Measurements from ENCODE around the gene SPON1. TPM values are rescaled to one million over a fixed set of nuclear protein-coding genes. Genes with fewer than 3 reads are reported as not detected.
"Not testable (repeated sequence)": the region's sequence is repeated elsewhere in the genome, so short reads cannot be mapped to it uniquely, and the experiment has no call there.

The SPON1 gene
- total RNA-seq, 1 donor from 2014 or later = 195 TPM

DNA sequence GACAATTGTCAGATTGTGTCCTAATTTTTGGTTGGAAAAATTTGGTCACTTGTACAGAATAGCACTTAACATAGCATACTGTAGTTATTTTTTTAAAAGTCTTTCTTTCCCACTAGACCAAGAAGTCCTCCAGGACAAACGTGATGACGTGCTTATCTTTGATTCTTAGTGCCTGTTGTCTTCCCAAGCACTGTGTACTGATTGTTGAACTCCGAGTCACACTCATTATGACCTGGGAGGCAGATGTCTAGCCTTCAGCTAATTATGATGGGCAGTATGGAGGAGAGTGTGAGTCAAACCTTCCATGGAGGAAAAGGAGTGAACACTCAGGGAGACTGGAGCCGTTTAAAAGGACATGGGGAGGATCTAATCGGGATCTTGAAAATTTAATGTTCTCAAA lies 119.8 kb downstream of the SPON1 start:
- DNase-seq (ENCODE audit: low spot score) = no peak

DNA sequence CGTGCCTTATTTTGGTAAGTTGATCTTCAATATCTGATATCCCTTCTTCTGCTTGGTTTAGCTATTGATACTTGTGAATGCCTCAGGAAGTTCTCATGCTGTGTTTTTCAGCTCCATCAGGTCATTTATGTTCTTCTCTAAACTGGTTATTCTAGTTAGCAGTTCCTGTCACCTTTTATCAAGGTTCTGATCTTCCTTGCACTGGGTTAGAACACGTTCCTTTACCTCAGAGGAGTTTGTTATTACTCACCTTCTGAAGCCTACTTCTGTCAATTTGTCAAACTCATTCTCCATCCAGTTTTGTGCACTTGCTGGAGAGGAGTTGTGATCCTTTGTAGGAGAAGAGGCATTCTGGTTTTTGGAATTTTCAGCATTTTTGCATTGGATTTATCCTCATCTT lies 126.3 kb downstream of the SPON1 start:
- not testable (repeated sequence) for DNase-seq (ENCODE audit: low spot score)

DNA sequence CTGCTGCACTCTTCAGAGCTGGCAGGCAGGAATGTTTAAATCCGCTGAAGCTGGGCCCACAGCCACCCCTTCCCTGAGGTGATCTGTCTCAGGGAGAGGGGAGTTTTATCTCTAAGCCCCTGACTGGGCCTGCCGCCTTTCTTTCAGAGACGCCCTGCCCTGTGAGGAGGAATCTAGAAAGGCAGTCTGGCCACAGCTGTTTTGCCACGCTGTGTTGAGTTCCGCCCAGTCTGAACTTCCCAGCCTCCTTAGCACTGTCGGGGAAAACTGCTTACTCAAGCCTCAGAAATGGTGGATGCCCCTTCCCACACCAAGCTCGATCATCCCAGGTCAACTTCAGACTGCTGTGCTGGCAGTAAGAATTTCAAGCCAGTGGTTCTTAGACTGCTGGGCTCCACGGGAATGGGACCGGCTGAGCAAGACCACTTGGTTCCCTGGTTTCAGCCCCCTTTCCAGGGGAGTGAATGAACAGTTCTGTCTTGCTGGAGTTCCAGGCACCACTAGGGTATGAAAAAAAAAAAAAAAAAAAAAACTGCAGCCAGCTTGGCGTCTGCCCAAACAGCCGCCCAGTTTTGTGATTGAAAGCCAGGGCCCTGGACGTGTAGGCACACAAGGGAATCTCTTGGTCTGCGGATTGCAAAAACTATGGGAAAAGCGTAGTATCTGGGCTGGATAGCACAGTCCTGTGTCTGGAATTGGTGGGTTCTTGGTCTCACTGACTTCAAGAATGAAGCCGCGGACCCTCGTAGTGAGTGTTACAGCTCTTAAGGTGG lies 127.4 kb downstream of the SPON1 start:
- DNase-seq (ENCODE audit: low spot score) = no peak

DNA sequence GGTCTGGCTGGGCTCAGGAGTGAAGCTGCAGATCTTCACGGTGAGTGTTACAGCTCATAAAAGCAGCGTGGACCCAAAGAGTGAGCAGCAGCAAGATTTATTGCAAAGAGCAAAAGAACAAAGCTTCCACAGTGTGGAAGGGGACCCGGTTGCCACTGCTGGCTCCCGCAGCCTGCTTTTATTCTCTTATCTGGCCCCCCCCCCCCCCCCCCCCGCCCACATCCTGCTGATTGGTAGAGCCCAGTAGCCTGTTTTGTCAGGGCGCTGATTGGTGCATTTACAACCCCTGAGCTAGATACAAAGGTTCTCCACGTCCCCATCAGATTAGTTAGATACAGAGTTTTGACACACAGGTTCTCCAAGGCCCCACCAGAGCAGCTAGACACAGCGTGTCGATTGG lies 128.1 kb downstream of the SPON1 start:
- DNase-seq (ENCODE audit: low spot score) = not testable (repeated sequence)

DNA sequence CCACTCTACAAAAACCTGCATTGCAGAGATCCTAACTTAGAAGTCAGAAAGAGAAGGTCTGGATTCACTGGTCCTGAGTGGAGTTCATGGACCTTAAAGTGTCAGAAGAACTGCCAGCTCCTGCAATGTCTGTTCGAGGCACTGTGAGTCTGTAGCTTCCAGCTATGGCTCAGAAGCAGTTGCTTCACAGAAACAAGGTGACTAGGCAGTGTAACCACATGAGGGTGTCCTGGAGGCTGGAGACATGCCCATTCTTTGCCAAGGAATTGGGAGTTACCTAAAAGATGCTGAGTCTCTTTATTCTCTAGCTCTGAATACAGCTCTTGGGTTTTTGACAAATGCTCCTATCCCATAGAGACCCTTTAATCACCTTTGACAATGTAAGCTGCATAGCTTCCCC lies 130.5 kb downstream of the SPON1 start:
- DNase-seq (ENCODE audit: low spot score) = no peak

DNA sequence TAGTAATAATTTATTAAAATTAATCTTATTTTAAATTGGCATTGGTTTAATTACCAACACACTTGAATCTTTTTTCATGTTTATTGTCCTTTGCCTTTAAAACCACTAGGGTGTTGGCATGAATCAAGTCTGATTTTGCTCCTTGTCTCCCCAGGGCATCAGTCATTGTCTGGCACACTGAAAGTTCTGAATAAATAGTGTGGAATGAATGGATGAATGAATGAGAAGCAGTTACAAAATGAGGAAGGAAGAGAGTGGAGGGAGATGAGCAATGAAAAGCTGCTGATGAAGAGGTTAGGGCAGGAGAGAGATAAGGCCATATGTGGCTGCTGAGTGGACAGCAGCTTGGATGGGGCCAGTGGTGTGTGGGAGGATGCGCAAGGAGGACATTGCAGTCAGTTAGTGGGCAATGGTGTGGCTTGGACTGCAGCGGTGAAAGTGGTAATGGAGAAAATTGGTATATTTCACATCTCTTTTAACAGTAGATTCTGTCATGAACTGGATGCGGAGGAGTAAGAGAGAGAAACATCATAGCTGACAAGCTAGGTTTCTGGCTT lies 132.0 kb downstream of the SPON1 start:
- DNase-seq (ENCODE audit: low spot score) = no peak

DNA sequence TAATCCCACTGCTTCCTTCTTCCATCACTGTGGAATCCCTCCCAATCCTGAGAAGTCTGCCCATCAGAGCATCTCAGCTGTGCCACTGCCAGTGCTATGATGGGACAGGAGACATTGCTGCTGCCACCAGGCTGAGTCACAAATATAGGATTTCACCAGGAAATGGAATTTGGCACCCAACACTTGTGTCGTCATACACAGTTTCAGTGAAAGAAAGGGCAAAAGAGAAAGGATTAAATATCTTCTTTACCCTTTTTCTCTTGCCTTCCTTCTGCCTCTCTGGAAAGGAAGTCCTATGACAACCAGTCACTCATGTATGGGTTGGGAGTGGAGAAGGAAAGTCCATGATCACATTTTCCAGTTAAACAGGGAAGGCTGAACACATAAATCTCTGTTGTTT lies 133.4 kb downstream of the SPON1 start:
- DNase-seq (ENCODE audit: low spot score) = no peak

DNA sequence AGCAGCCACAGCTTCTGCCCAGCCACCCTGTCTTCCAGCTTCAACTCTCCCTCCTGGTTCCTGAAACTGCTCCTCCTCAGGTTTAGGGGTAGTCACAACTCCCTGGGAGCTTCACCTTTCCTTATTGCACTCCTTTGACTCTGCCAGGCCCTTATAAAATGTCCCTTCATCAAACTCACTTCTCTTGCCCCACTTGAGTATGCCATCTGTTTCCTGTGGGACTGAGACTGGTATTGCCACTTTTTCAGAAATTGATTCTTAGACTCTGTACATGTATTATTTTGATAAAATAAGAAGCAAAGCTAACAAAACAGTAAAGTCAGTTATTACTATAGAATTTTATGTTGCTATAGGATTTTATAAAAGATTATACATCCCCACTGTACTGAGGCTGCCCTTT lies 134.1 kb downstream of the SPON1 start:
- no peak for DNase-seq (ENCODE audit: low spot score)

DNA sequence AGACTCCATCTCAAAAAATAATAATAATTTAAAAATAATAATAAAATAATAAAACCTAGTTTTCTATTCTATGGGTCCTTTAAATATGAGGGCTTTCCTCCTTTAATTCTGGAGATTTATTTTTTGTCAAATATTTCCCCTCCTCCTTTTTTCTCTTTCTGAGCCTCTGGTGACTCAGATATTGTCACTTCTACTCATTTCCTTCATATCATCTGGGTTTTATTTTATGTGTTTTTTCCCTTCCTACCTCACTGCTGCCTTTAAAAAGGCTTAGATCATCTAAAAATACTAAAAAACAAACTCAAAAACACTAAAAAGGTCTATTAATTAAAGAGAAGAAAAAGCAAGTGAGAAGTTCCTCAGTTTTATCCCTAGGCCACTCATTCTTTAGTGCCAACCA lies 138.9 kb downstream of the SPON1 start:
- DNase-seq (ENCODE audit: low spot score) = no peak

DNA sequence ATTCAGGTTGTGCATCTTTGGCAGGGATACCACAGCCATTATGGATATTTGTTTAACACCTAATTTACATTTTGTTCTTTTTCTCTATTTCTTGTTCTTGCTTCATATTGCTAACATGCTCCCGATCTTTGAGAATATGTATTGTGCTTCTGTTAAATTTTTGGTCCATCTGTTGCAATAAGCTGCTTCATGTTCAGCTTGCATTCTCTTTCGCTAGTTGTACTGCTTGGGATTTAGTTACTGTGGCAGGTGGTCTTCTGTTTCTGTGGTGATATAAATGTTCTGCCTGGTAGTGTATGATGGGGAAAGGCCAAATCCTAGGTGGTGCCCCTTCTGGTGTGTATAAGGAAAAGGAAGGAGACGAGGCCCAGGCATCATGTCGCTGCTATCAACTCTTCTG lies 140.2 kb downstream of the SPON1 start:
- DNase-seq (ENCODE audit: low spot score) = no peak

DNA sequence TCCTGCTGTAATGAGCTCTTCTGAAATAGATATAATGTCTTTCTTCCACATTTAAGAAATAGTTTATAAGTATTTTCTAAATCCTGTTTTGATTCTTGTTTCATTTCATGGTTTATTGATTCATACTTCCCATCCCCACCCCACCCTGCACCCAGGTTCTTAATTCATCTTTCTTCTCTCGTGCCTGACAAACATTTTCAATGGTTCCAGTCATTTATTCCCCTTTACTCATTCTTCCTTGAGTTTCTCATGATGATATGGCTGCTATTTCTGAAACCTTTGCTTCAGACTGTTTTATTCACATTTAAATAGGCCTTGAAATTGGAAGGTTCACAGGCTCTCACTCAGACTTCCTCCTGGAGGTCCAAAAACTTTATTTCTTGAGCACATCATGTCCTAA lies 142.9 kb downstream of the SPON1 start:
- DNase-seq (ENCODE audit: low spot score) = no peak

DNA sequence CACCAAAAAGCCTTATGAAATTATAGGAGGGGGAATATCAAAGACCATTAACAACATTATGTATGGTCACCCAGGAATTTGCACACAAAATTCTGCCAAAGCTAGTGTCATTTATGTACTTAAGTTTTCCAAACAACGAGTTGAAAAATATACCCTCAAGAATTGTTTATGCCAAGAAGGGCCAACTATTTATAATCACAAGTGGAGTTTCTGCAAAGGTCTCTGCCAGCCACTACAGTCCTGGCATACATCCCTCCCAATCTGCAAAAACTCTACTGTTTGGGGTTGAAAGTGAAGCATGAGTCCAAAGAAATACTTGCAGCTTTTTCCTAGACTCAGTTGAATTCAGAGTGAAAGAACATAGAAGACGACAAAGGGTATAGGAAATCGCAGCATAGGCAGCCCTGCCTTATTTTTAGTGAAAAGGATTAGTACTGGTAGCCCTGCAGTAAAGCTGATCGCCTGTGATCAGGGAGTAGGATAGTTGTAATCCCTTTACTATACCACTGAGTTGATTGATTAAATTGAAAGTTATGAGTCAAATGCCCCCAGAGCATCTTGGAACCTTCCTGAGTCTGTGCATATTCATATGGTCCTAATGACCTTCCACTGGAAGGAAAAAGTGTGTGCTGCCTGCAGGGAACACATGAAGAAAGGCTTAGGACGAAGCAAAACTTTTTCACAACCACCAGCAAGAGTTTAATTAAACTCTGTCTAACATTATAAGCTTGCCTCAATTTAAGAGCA lies 144.0 kb downstream of the SPON1 start:
- no peak for DNase-seq (ENCODE audit: low spot score)

DNA sequence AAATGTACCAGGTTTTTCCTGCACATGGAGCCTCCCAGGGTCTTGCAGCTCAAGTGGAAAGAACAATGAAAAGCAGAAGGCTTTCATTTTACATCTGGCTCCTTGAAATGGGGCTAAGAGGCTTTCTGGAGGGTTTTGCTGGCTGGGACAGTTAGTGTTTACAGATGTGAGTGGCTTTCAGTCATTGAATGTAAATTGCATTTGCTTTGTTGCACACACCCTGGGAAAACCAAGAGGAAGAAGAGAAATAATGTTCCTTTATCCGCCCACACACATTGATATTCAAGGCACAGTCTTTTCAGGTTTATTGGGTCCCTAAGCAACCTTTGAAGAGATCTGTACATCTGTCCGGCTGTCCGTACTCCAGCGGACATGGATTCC lies 144.5 kb downstream of the SPON1 start:
- no peak for DNase-seq (ENCODE audit: low spot score)

DNA sequence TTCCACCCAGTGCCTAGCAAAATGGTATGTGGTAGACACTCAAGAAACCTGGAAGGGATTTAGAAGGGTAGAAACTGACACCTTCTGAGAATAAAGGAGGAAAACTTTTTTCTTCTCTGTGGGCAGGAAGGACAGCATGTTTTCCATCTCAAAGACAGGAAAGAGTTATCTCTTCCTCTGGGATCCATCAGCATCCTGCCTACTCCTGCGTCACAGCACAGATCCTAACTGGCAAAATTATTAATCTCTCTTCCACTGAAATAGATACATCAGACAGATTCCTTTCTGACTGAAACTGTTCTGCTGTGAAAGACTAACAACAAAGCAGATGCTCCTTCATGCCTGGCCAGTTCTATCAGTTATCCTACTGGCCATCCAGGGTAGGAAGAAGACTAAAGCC lies 147.2 kb downstream of the SPON1 start:
- no peak for DNase-seq (ENCODE audit: low spot score)

DNA sequence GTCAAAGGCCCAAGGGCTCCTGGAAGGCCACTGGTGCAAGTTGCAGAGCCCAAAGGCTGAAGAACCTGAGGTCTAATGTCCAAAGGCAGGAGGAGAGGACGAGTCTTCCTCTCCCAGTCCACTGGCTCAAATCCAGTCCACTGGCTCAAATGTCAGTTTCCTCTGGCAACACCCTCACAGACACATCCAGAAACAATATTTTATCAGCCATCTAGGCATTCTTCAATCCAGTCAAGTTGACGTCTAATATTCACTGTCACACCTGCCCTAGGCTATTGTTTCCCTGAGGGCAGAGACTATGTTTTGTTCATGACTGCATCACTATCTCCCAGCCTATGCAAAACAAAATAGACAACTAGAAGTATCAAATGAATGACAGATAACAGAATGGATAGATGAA lies 148.1 kb downstream of the SPON1 start:
- DNase-seq (ENCODE audit: low spot score) = no peak

DNA sequence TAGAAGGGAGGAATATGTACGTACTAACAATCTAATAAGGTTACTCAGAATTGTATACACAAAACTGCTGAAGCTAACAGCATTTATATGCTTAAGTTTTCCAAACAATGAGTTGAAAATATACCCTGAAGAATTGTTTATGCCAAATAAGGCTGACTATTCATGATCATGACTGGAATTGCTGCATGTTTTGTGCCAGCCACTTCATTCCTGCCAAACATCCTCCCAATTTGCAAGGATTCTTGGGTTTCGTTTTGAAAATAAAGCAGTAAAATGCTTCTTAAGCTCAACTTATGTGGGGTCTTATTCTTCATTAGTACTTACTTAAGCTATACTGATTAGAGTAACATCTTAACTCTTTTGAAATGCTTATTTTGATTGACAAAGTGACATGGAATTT lies 149.0 kb downstream of the SPON1 start:
- DNase-seq (ENCODE audit: low spot score) = no peak

DNA sequence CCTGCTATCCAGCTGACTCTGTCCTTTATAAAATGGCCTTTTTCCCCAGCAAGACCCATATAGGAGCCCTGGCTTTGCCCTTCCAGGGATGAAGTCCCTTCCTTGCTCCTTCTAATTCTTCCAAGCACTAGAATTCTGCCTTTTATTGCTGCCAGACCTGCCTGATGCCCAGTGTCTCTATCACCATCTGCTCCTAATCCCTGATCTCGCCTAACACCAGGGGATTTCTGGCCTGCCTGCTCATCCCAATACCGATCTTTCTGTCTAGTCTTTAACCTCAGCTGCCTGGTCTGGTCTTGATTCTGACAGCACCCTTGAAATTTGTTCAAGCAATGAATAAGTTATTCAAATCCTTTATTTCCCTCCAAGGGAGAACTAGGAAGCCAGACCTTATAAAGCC lies 150.2 kb downstream of the SPON1 start:
- DNase-seq (ENCODE audit: low spot score) = no peak

DNA sequence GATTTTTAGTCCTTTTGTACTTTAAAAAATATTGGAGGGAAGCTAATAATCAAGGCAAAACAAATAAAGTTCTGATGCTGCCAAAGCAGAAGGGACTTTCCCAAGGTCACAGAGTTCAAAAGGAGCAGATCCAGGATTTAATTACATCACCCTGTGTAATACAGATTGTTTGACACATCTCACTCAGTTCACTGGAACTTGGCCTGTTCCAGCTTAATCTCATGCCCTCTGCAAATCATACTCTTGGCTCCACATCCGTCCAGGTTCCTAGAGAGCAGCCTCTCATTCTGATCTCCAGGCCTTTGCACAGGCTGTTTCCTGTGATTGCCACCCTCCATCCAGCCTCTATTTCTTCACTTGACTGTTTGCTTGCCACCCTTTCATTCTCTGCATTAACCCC lies 151.7 kb downstream of the SPON1 start:
- no peak for DNase-seq (ENCODE audit: low spot score)

DNA sequence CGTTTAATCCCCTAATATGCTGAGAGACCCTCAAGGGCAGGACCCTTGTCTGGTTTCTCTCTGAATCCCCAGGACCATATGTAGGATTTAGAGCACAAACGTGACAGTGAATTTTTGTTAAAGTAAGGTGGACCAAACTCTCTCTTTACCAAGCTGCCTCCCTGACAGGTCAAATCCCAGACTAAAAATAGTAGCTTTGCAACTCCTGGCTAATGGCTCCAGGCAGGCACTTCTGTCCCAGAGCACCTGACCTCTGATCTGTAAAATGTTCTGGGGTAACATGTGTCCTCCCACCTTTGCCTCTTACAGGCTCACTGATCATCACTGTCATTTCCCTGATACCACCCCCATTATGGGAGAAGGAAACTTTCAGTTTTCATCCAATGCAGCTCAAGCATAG lies 152.3 kb downstream of the SPON1 start:
- DNase-seq (ENCODE audit: low spot score) = no peak

DNA sequence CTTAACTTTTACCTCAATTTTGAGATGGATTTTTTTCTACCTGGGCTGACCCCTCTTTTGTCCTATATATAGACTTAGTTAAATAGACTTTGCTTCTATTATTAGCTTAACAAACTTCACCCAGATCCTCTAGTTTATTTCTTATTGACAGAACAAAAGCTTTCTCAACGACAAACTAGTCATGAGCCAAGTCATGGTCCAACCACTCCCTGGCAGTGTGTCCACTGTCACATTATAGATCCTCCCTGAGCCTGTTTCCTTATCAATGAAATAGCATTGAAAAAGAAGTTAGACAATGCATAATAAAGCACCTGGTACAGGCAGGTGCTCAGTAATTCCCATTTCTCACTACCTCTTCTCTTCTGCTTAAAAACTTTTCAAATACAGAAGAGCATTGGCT lies 155.1 kb downstream of the SPON1 start:
- DNase-seq (ENCODE audit: low spot score) = peak; percentile 43

DNA sequence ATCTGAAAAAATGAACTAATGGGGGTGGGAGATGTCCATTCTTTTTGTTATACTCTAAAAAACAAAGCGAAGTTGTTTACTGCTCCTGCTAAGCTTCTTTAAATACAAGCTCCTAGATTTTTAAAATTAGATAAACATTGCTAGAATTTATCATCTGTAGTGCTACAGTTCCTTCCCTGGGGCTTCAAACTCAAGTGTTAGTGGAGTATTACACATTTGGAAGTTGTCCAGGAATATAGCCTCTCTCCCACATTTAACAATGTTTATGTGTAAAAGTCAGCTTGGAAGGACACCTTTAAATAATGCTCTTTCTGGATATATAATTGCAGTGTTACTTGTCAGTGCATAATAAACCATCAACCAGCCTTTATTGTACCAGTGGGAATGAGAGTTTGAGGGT lies 155.5 kb downstream of the SPON1 start:
- DNase-seq (ENCODE audit: low spot score) = no peak

DNA sequence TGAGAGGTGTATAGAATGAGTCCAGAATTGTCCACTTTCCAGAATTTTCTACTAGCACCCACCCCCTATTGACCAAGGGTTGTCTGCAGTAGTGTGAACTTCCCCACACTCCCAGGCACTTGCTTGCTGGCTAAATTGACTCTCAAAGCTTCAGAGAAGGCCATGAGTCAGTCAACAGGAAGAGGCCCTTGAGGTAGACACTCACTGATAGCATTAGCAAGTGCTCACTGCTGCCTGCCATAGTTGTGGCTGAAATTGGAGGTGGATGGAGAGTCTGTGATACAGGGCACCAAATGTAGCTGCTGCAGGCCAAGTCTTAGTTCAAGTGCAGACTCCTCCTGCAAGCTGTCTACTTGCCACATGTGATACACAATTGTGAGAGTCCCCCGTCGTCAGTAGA lies 156.8 kb downstream of the SPON1 start:
- DNase-seq (ENCODE audit: low spot score) = no peak

DNA sequence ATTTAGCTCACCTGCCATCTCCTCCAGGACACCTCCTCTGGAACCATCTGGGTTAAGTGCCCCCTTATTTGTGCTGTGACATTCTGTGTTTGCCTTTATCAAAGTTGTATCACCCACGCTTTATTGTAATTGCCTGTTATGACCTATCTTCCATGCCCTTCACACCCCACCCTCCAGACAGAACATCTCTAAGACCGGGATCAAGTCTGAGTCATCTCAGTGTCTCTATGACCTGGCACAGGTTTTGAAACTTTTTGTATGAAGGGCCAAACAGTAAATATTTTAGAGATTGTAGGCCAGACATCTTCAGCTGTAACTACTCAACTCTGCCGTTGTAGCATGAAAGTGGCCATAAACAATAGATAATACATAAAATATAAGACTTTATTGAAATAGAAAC lies 161.8 kb downstream of the SPON1 start:
- no peak for DNase-seq (ENCODE audit: low spot score)
